Activated CD8-positive, alpha-beta T cell treated with anti-CD3 and anti-CD28 coated beads for 36 hours (primary cell): Measurements from ENCODE around the gene CPSF7. TPM values are rescaled to one million over a fixed set of nuclear protein-coding genes. Genes with fewer than 3 reads are reported as not detected.

Source experiments
- ATAC-seq: fragments of 200-7000 bp; cut with Tn5 transposase; one replicate; pipeline ENCODE4 v1.10.0; 2021; ENCODE audit warnings: mild to moderate bottlenecking, moderate library complexity
- CTCF ChIA-PET: fragments of 350-600 bp; sonication (Branson Sonifier 250); formaldehyde crosslinking; loops from one replicate; lab custom pipeline; 2021; ENCODE audit warnings: antibody characterized with exemption; lab: Charles Lee
- POLR2A ChIA-PET: fragments of 350-600 bp; sonication (Branson Sonifier 250); formaldehyde crosslinking; loops from one replicate; lab custom pipeline; 2021; ENCODE audit warnings: antibody characterized with exemption; lab: Charles Lee
- DNase-seq: peaks from one replicate; pipeline ENCODE4 v3.0.0-alpha.2; 2020
- H3K27ac Mint-ChIP-seq: one replicate; pipeline ENCODE4 v1.8.0; 2021; ENCODE audit warnings: mild to moderate bottlenecking, mixed read lengths
- H3K27me3 Mint-ChIP-seq: one replicate; pipeline ENCODE4 v1.8.0; 2021; ENCODE audit warnings: mixed read lengths
- H3K36me3 Mint-ChIP-seq: one replicate; pipeline ENCODE4 v1.8.0; 2021; ENCODE audit warnings: low read depth, mixed read lengths
- H3K4me1 Mint-ChIP-seq: one replicate; pipeline ENCODE4 v1.8.0; 2021; ENCODE audit warnings: low read depth, mixed read lengths
- H3K4me3 Mint-ChIP-seq: one replicate; pipeline ENCODE4 v1.8.0; 2021; ENCODE audit warnings: mild to moderate bottlenecking, moderate library complexity, mixed read lengths
- H3K9me3 Mint-ChIP-seq: one replicate; pipeline ENCODE4 v1.8.0; 2021; ENCODE audit warnings: mixed read lengths
- CTCF ChIP-seq: fragments of 200-600 bp; IDR thresholded peaks from one replicate; pipeline ENCODE4 v1.8.0; 2022; ENCODE audit warnings: antibody characterized with exemption, mild to moderate bottlenecking
- intact Hi-C: fragments of 100-400 bp; cut with micrococcal nuclease; formaldehyde crosslinking; loops from one replicate; pipeline ENCODE4 v1.10.0; 2022
- total RNA-seq, 2 experiments: library from RNA; stranded (reverse); gene quantifications; one replicate each; pipeline ENCODE4 v1.2.3, GENCODE V29; 2021

The CPSF7 gene
- total RNA-seq, 2 experiments from 2014 or later, result 98.5 to 105 TPM

DNA sequence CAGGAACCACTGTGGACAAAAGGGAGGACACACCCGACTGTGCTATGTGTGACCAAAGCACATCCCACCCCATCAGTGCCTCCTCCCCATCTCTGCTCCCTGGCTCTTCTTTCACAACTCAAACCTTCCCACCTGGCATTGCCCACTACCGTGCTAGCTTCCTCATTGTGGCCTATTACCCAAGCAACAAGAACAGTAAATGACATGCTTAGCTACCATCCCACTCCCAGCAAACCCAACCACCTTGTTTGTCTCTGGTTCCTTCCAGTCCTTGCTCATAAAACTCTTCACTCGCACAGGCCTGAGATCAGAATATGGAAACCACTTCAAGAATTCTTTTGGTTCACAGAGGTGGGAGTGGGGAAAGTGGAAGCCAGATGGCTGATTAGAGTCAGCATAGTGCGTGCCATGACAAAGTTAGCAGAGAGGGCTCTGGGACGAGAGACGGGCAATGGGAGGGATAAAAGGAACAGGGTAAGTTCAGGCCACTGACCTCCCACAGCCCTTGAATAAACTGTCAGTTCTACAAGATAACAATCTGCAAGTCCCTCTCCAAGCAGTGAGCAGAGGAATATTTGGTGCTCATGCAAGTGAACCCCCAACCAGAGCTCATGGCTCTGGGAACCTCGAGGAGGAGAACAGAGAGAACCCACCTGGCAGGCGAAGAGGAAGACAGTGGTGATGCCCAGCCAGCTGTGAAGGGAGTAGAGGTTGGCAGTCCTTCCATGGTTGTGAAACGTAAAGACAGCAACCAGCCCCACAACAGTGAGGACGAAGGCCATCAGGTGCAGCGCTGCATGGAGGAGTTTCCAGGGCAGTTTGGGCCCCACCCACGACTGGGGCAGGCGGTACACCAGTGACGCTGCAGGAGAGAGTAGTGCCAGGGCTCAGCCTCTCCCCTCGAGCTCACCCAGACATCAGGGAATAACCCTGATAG, 76.4 kb downstream of the CPSF7 start:
- ATAC-seq (no peak), DNase-seq (no peak)
- Mint-ChIP-seq H3K4me1 (peaks cover 17% of the 10 kb centered on the region), H3K27ac (no peak overlapping the region), H3K4me3 (no peak overlapping the region), H3K36me3 (peaks cover 14% of the 10 kb centered on the region), H3K9me3 (no peaks in the 10 kb centered on the region), H3K27me3 (no peaks in the 10 kb centered on the region)
- CTCF ChIA-PET, result interaction anchor here (1.1 to 16.8 kb wide), 3 partner anchors 15 to 59 kb away, joined by 3 to 181 read pairs (median 3); partner anchors contain the start of genes DDB1, TKFC and VWCE
- POLR2A ChIA-PET, result interaction anchor here (0.8 to 2.0 kb wide), 5 partner anchors 9 to 37 kb away, joined by 3 to 6 read pairs (median 3); partner anchors contain the start of gene TMEM138
- TF ChIP-seq CTCF, result no peak
- intact Hi-C loops, result no loop called here

Other genes with a start within 250 kb of the CPSF7 start
- not detected for gene PGA3, start 226.5 kb downstream of the CPSF7 start, total RNA-seq
- not detected for gene PGA4, start 207.6 kb downstream of the CPSF7 start, total RNA-seq
- not detected for gene PGA5, start 188.8 kb downstream of the CPSF7 start, total RNA-seq
- gene VWCE, start 134.7 kb downstream of the CPSF7 start, total RNA-seq, result 10 to 100 TPM; 23.3 to 25.8 TPM
- gene DDB1, start 96.9 kb downstream of the CPSF7 start, total RNA-seq, result 100 to 1,000 TPM; 269 to 270 TPM
- 10 to 100 TPM; 79.1 to 86.3 TPM for gene TKFC, start 96.7 kb downstream of the CPSF7 start, total RNA-seq
- 10 to 100 TPM; 32.4 to 33.5 TPM for gene CYB561A3, start 68.1 kb downstream of the CPSF7 start, total RNA-seq
- gene TMEM138, start 67.6 kb downstream of the CPSF7 start, total RNA-seq, result 10 to 100 TPM; 38.6 to 47.0 TPM
- gene TMEM216, start 37.4 kb downstream of the CPSF7 start, total RNA-seq, result 1 to 10 TPM; 8.6 to 9.3 TPM
- gene SDHAF2, start 149 bp upstream of the CPSF7 start, total RNA-seq, result 10 to 100 TPM; 33.6 to 35.3 TPM
- gene LRRC10B, start 78.8 kb upstream of the CPSF7 start, total RNA-seq, result not detected
- not detected for gene SYT7, start 151.1 kb upstream of the CPSF7 start, total RNA-seq